PFSK-1 (cell line): ENCODE measurements around the gene INTS11.

Source experiments
- POLR2AphosphoS5 ChIP-seq: IDR thresholded peaks from 2 replicates; pipeline ENCODE4 v1.6.1; 2012; ENCODE audit warnings: low read depth, mild to moderate bottlenecking, control low read depth, low read length, moderate library complexity
- SIN3A ChIP-seq: IDR thresholded peaks from 2 replicates; pipeline ENCODE4 v1.6.1; 2012; ENCODE audit warnings: mild to moderate bottlenecking, low read length, moderate library complexity, borderline replicate concordance; ENCODE audit not compliant: insufficient read depth
- TAF1 ChIP-seq: IDR thresholded peaks from 2 replicates; pipeline ENCODE4 v1.6.1; 2012; ENCODE audit warnings: low read length, control low read depth, borderline replicate concordance; ENCODE audit not compliant: insufficient read depth

DNA sequence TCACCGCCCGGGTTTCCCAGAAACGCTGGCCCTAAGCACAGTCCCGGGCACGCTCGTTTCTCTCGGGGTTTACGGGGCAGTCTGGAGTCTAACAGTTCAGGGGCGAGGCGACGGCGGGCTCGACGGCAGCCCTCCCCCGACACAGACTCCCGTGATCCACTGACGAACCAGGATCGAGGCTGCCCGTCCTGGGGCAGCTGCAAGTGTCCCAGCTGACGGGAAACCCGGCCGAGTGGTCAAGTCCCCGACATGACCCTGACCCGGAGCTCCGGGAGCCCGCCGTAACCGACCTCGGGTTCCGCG lies 51.3 kb downstream of the INTS11 start:
- TF ChIP-seq POLR2AphosphoS5 = no peak
- TF ChIP-seq SIN3A = no peak
- no peak for TF ChIP-seq TAF1
